Measurements from ENCODE around the gene LCE3B. TPM values are rescaled to one million over a fixed set of nuclear protein-coding genes. Genes with fewer than 3 reads are reported as not detected.
"Not testable (repeated sequence)": the region's sequence is repeated elsewhere in the genome, so short reads cannot be mapped to it uniquely, and the experiment has no call there.

The LCE3B gene
- not detected for total RNA-seq

GRCh38 chr1:152613511-152613910 is at the start of gene LCE3B:
TSS of gene LCE3B (plus strand) at chr1:152613811. CDS start at chr1:152613811, 0 bp downstream.
- Histone ChIP-seq H3K27ac (no peak within 1 kb of the TSS), H3K9me3 (peaks cover 2% of the 10 kb centered on the region), H3K36me3 (no peaks in the 10 kb centered on the region), H3K27me3 (no peaks in the 10 kb centered on the region), H3K4me1 (no peaks in the 10 kb centered on the region), H3K4me3 (no peak within 1 kb of the TSS)
- intact Hi-C loops (cut with DNase I): no loop called here
- no peak for DNase-seq (ENCODE audit: extremely low spot score in 2 of 2)
- TF ChIP-seq CTCF (IDR thresholded peaks at IDR 0.05) (no peak), POLR2A (IDR thresholded peaks at IDR 0.05) (no peak), POLR2AphosphoS5 (IDR thresholded peaks at IDR 0.05; ENCODE audit: insufficient read depth in 1 of 2, low read depth in 1 of 2) (no peak)

- H3K27ac ChIP-seq: no peak overlapping the region
- H3K9me3 ChIP-seq: no peaks in the 10 kb centered on the region
- intact Hi-C loops (cut with DNase I): no loop called here
- TF ChIP-seq POLR2AphosphoS5 (IDR thresholded peaks at IDR 0.05; ENCODE audit: insufficient read depth in 1 of 2, low read depth in 1 of 2) (no peak), POLR2A (IDR thresholded peaks at IDR 0.05) (no peak), CTCF (IDR thresholded peaks at IDR 0.05) (no peak)
- H3K4me1 ChIP-seq: no peaks in the 10 kb centered on the region
- H3K36me3 ChIP-seq: no peaks in the 10 kb centered on the region
- H3K4me3 ChIP-seq: no peak overlapping the region
- H3K27me3 ChIP-seq: no peaks in the 10 kb centered on the region
- no peak for DNase-seq (ENCODE audit: extremely low spot score in 2 of 2)
Measured at GRCh38 chr1:152565115-152565514, 48.5 kb upstream of the LCE3B start.

GRCh38 chr1:152565535-152566215 is 47.9 kb upstream of the LCE3B start:
- no peaks in the 10 kb centered on the region for H3K4me1 ChIP-seq
- peak in 1 of 2 donors; percentile 87 for DNase-seq (ENCODE audit: extremely low spot score in 2 of 2)
- no peaks in the 10 kb centered on the region for H3K27me3 ChIP-seq
- no peaks in the 10 kb centered on the region for H3K9me3 ChIP-seq
- no peaks in the 10 kb centered on the region for H3K36me3 ChIP-seq
- H3K4me3 ChIP-seq: no peak overlapping the region
- intact Hi-C loops (cut with DNase I): no loop called here
- TF ChIP-seq CTCF (IDR thresholded peaks at IDR 0.05): no peak
- no peak for TF ChIP-seq POLR2A (IDR thresholded peaks at IDR 0.05)
- TF ChIP-seq POLR2AphosphoS5 (IDR thresholded peaks at IDR 0.05; ENCODE audit: insufficient read depth in 1 of 2, low read depth in 1 of 2): no peak
- H3K27ac ChIP-seq: no peak overlapping the region

- H3K27ac ChIP-seq: no peak within 1 kb of the TSS
- H3K9me3 ChIP-seq: no peaks in the 10 kb centered on the region
- peak in 1 of 2 donors; percentile 77 for DNase-seq (ENCODE audit: extremely low spot score in 2 of 2)
- TF ChIP-seq CTCF (IDR thresholded peaks at IDR 0.05) (no peak), POLR2AphosphoS5 (IDR thresholded peaks at IDR 0.05; ENCODE audit: insufficient read depth in 1 of 2, low read depth in 1 of 2) (no peak), POLR2A (IDR thresholded peaks at IDR 0.05) (no peak)
- intact Hi-C loops (cut with DNase I): no loop called here
- no peaks in the 10 kb centered on the region for H3K4me1 ChIP-seq
- H3K4me3 ChIP-seq: no peak within 1 kb of the TSS
- H3K27me3 ChIP-seq: no peaks in the 10 kb centered on the region
- H3K36me3 ChIP-seq: no peaks in the 10 kb centered on the region
Measured at GRCh38 chr1:152566681-152567080, 46.9 kb upstream of the LCE3B start, which contains the start of gene LCE3E. TSS of gene LCE3E (minus strand) at chr1:152566780. CDS start at chr1:152566208, 572 bp downstream.

GRCh38 chr1:152577168-152577567 is 36.4 kb upstream of the LCE3B start:
- no peak for DNase-seq (ENCODE audit: extremely low spot score in 2 of 2)
- no peaks in the 10 kb centered on the region for H3K27me3 ChIP-seq
- intact Hi-C loops (cut with DNase I): no loop called here
- no peak for TF ChIP-seq CTCF (IDR thresholded peaks at IDR 0.05)
- no peak for TF ChIP-seq POLR2A (IDR thresholded peaks at IDR 0.05)
- no peak for TF ChIP-seq POLR2AphosphoS5 (IDR thresholded peaks at IDR 0.05; ENCODE audit: insufficient read depth in 1 of 2, low read depth in 1 of 2)
- no peaks in the 10 kb centered on the region for H3K4me1 ChIP-seq
- no peak overlapping the region for H3K4me3 ChIP-seq
- no peaks in the 10 kb centered on the region for H3K9me3 ChIP-seq
- H3K36me3 ChIP-seq: no peaks in the 10 kb centered on the region
- no peak overlapping the region for H3K27ac ChIP-seq

GRCh38 chr1:152579526-152579925 is 34.1 kb upstream of the LCE3B start:
- H3K27ac ChIP-seq; DNase-seq (ENCODE audit: extremely low spot score in 2 of 2); H3K9me3 ChIP-seq; H3K4me3 ChIP-seq; H3K36me3 ChIP-seq; intact Hi-C loops (cut with DNase I); H3K27me3 ChIP-seq; H3K4me1 ChIP-seq: not testable (repeated sequence)
